Activated naive CD4-positive, alpha-beta T cell treated with Interleukin-2 at 50 U/mL for 16 hours (primary cell): ENCODE results near the gene CNTNAP2.

Experiments used
- DNase-seq: peaks from one replicate; pipeline ENCODE4 v3.0.0-alpha.2; 2020

CNTNAP2 gene

GRCh38 chr7:146701166-146701565 is 584.6 kb downstream of the CNTNAP2 start:
- no peak for DNase-seq

- DNase-seq: no peak
Measured at GRCh38 chr7:146702898-146703297, 586.3 kb downstream of the CNTNAP2 start.

- DNase-seq: no peak
Measured at GRCh38 chr7:146709451-146710027, 592.9 kb downstream of the CNTNAP2 start.

GRCh38 chr7:146713205-146713604 is 596.6 kb downstream of the CNTNAP2 start:
- no peak for DNase-seq

GRCh38 chr7:146713934-146714333 is 597.3 kb downstream of the CNTNAP2 start:
- no peak for DNase-seq

GRCh38 chr7:146720195-146720594 is 603.6 kb downstream of the CNTNAP2 start:
- no peak for DNase-seq

- DNase-seq: no peak
Measured at GRCh38 chr7:146722986-146723385, 606.4 kb downstream of the CNTNAP2 start.

- DNase-seq: no peak
Measured at GRCh38 chr7:146725520-146725919, 608.9 kb downstream of the CNTNAP2 start.

GRCh38 chr7:146728141-146728540 is 611.5 kb downstream of the CNTNAP2 start:
- no peak for DNase-seq

- no peak for DNase-seq
Measured at GRCh38 chr7:146728611-146729010, 612.0 kb downstream of the CNTNAP2 start.

GRCh38 chr7:146731185-146731584 is 614.6 kb downstream of the CNTNAP2 start:
- no peak for DNase-seq

GRCh38 chr7:146735992-146736391 is 619.4 kb downstream of the CNTNAP2 start:
- DNase-seq: no peak

GRCh38 chr7:146736446-146737190 is 620.0 kb downstream of the CNTNAP2 start:
- DNase-seq: no peak

GRCh38 chr7:146740039-146740438 is 623.4 kb downstream of the CNTNAP2 start:
- no peak for DNase-seq

- DNase-seq: no peak
Measured at GRCh38 chr7:146741911-146742310, 625.3 kb downstream of the CNTNAP2 start.

- DNase-seq: no peak
Measured at GRCh38 chr7:146754385-146754784, 637.8 kb downstream of the CNTNAP2 start.

- no peak for DNase-seq
Measured at GRCh38 chr7:146755585-146755984, 639.0 kb downstream of the CNTNAP2 start.

- DNase-seq: no peak
Measured at GRCh38 chr7:146764458-146764857, 647.9 kb downstream of the CNTNAP2 start.

- DNase-seq: no peak
Measured at GRCh38 chr7:146768957-146769356, 652.4 kb downstream of the CNTNAP2 start.

- no peak for DNase-seq
Measured at GRCh38 chr7:146772601-146773000, 656.0 kb downstream of the CNTNAP2 start.

- DNase-seq: no peak
Measured at GRCh38 chr7:146773506-146773905, 656.9 kb downstream of the CNTNAP2 start.

GRCh38 chr7:146781352-146782116 is 664.9 kb downstream of the CNTNAP2 start:
- no peak for DNase-seq

- DNase-seq: no peak
Measured at GRCh38 chr7:146787266-146787665, 670.7 kb downstream of the CNTNAP2 start.

GRCh38 chr7:146788008-146788407 is 671.4 kb downstream of the CNTNAP2 start:
- no peak for DNase-seq
